SK-N-SH (cell line): ENCODE data around the gene AGXT2. TPM values are rescaled to one million over a fixed set of nuclear protein-coding genes. Genes with fewer than 3 reads are reported as not detected.

Source experiments
- CTCF ChIA-PET: fragments of 300-600, 350-600 bp; formaldehyde crosslinking; extraction: SDS; loops from one replicate; lab custom pipeline; 2021; lab: Yijun Ruan, JAX
- POLR2A ChIA-PET: fragments of 350-600 bp; sonication (Branson Sonifier 250); formaldehyde crosslinking; extraction: SDS; loops from one replicate; lab custom pipeline; 2020; ENCODE audit warnings: antibody characterized with exemption, inconsistent platforms; lab: Yijun Ruan, JAX
- DNase-seq: peaks from one replicate; pipeline ENCODE4 v3.0.0; 2012
- H2AFZ ChIP-seq: fragments of 200-600 bp; sonication (generic); 2 replicates; pipeline ENCODE4 v1.8.1; 2016; ENCODE audit warnings: antibody characterized with exemption, mild to moderate bottlenecking, low read depth
- H3F3A ChIP-seq: fragments of 200-600 bp; sonication (generic); replicated peaks from 2 replicates; pipeline ENCODE3; 2016; ENCODE audit warnings: antibody characterized with exemption, mild to moderate bottlenecking; ENCODE audit not compliant: insufficient read depth
- H3K27ac ChIP-seq, 2 experiments: fragments of 200-500 bp in 1 of 2; fragments of 200-600 bp in 1 of 2; sonication (Bioruptor generic) in 1 of 2; sonication (generic), shearing (Covaris generic) in 1 of 2; 2 replicates each; pipeline versions ENCODE4 v1.5.1 to v1.6.1; 2014 to 2016; ENCODE audit warnings: low read depth in 2 of 2, inconsistent platforms in 1 of 2, low read length in 1 of 2, mild to moderate bottlenecking in 1 of 2, mixed read lengths in 1 of 2
- H3K27me3 ChIP-seq: fragments of 200-600 bp; sonication (generic), shearing (Covaris generic); 2 replicates; pipeline ENCODE4 v1.6.1; 2016; ENCODE audit warnings: mixed run types; ENCODE audit not compliant: insufficient read depth
- H3K36me3 ChIP-seq, 2 experiments: fragments of 200-500 bp in 1 of 2; fragments of 200-600 bp in 1 of 2; sonication (Bioruptor generic) in 1 of 2; sonication (generic) in 1 of 2; replicated peaks in 1 of 2; 2 replicates each; pipeline versions ENCODE3 to v1.5.1; 2014 to 2016; ENCODE audit warnings: low read length in 1 of 2, mild to moderate bottlenecking in 1 of 2; ENCODE audit not compliant: insufficient read depth in 2 of 2, control insufficient read depth in 1 of 2
- H3K4me1 ChIP-seq, 2 experiments: fragments of 200-500 bp in 1 of 2; fragments of 200-600 bp in 1 of 2; sonication (Bioruptor generic) in 1 of 2; sonication (generic), shearing (Covaris generic) in 1 of 2; 2 replicates each; pipeline versions ENCODE4 v1.5.1 to v1.6.1; 2014 to 2016; ENCODE audit warnings: low read depth in 1 of 2, low read length in 1 of 2, mixed run types in 1 of 2; ENCODE audit not compliant: insufficient read depth in 2 of 2, control insufficient read depth in 1 of 2
- H3K4me2 ChIP-seq: fragments of 200-600 bp; sonication (generic), shearing (Covaris generic); 2 replicates; pipeline ENCODE4 v1.6.1; 2017; ENCODE audit warnings: mixed run types
- H3K4me3 ChIP-seq, 2 experiments: fragments of 200-500 bp in 1 of 2; fragments of 200-600 bp in 1 of 2; sonication (Bioruptor generic) in 1 of 2; sonication (generic), shearing (Covaris generic) in 1 of 2; 2 replicates each; pipeline versions ENCODE4 v1.5.1 to v1.8.1; 2014 to 2016; ENCODE audit warnings: low read depth in 2 of 2, inconsistent platforms in 1 of 2, low read length in 1 of 2, mild to moderate bottlenecking in 1 of 2, mixed read lengths in 1 of 2, moderate library complexity in 1 of 2
- H3K79me2 ChIP-seq: fragments of 200-600 bp; sonication (generic); 2 replicates; pipeline ENCODE4 v1.8.1; 2017; ENCODE audit warnings: mild to moderate bottlenecking; ENCODE audit not compliant: insufficient read depth
- H3K9ac ChIP-seq: fragments of 200-600 bp; sonication (generic); 2 replicates; pipeline ENCODE4 v1.6.1; 2017; ENCODE audit warnings: mixed run types
- H3K9me2 ChIP-seq: fragments of 200-600 bp; sonication (generic); 2 replicates; pipeline ENCODE4 v1.6.1; 2017; ENCODE audit warnings: mixed run types
- H3K9me3 ChIP-seq: fragments of 200-600 bp; sonication (generic); 2 replicates; pipeline ENCODE4 v1.6.1; 2017; ENCODE audit warnings: mixed run types, mild to moderate bottlenecking, moderate library complexity
- H4K20me1 ChIP-seq: fragments of 200-600 bp; sonication (generic); 2 replicates; pipeline ENCODE4 v1.6.1; 2017; ENCODE audit warnings: mild to moderate bottlenecking, mixed run types; ENCODE audit not compliant: insufficient read depth
- CHD2 ChIP-seq: fragments of 150-350 bp; IDR thresholded peaks from 2 replicates; pipeline ENCODE4 v1.6.1; 2018; ENCODE audit warnings: low read length; ENCODE audit not compliant: partially characterized antibody
- ELF1 ChIP-seq: IDR thresholded peaks from 2 replicates; pipeline ENCODE4 v1.4.0; 2012
- EP300 ChIP-seq, 2 experiments: IDR thresholded peaks; 2 replicates each; pipeline versions ENCODE4 v1.4.0 to v1.6.1; 2012; ENCODE audit warnings: borderline replicate concordance in 1 of 2, low read depth in 1 of 2, low read length in 1 of 2
- FOXJ3 ChIP-seq: sonication (generic); formaldehyde crosslinking; IDR thresholded peaks from 2 replicates; pipeline ENCODE4 v1.5.1; 2020; ENCODE audit warnings: mild to moderate bottlenecking, missing genetic modification reagents
- FOXM1 ChIP-seq: IDR thresholded peaks from 2 replicates; pipeline ENCODE4 v1.4.0; 2012; ENCODE audit warnings: low read depth, mild to moderate bottlenecking
- MEF2A ChIP-seq: IDR thresholded peaks from 2 replicates; pipeline ENCODE4 v1.4.0; 2012; ENCODE audit warnings: low read depth, borderline replicate concordance
- POLR2AphosphoS5 ChIP-seq: IDR thresholded peaks from 2 replicates; pipeline ENCODE4 v1.6.1; 2012; ENCODE audit warnings: low read depth, low read length
- RFX5 ChIP-seq: IDR thresholded peaks from 2 replicates; pipeline ENCODE4 v1.6.1; 2012; ENCODE audit warnings: mild to moderate bottlenecking, improper control_type of control experiment, low read length
- RXRA ChIP-seq: IDR thresholded peaks from 2 replicates; pipeline ENCODE4 v1.4.0; 2012; ENCODE audit warnings: low read depth, mild to moderate bottlenecking, borderline replicate concordance
- SIN3A ChIP-seq: IDR thresholded peaks from 2 replicates; pipeline ENCODE4 v1.6.1; 2012; ENCODE audit warnings: low read depth, mild to moderate bottlenecking, low read length, moderate library complexity, borderline replicate concordance
- SMC3 ChIP-seq: IDR thresholded peaks from 2 replicates; pipeline ENCODE4 v1.6.1; 2012; ENCODE audit warnings: low read depth, low read length, improper control_type of control experiment
- TCF12 ChIP-seq: IDR thresholded peaks from 2 replicates; pipeline ENCODE4 v1.4.0; 2012
- WGBS: methylation state at CpG from one replicate; pipeline ENCODE4 v1.1.6; 2017; ENCODE audit warnings: low lambda C conversion rate; 5-methylcytosine and 5-hydroxymethylcytosine counted together
- polyA plus RNA-seq, 3 experiments: library from polyadenylated mRNA; depleted of rRNA; stranded (reverse); fragments of >200 nt; gene quantifications; 2 replicates each; pipeline ENCODE4 v1.2.3, GENCODE V29; 2012
- TF ChIP-seq, protein P1 (sequence below): fragments of 150-350 bp; IDR thresholded peaks from 2 replicates; pipeline ENCODE4 v1.6.1; 2016; ENCODE audit warnings: mild to moderate bottlenecking, low read depth, low read length
- TF ChIP-seq, protein P2 (sequence below): IDR thresholded peaks from 2 replicates; pipeline ENCODE4; 2012
- TF ChIP-seq, protein P3 (sequence below): IDR thresholded peaks from 2 replicates; pipeline ENCODE4 v1.4.0; 2012; ENCODE audit warnings: low read depth, borderline replicate concordance
- TF ChIP-seq, protein P4 (sequence below): IDR thresholded peaks from 2 replicates; pipeline ENCODE4 v1.6.1; 2012; ENCODE audit warnings: mild to moderate bottlenecking, low read depth, low read length, moderate library complexity

AGXT2 gene
- polyA plus RNA-seq, 1 of the 3 experiments (the other 2 are of a cell fraction): not detected

DNA sequence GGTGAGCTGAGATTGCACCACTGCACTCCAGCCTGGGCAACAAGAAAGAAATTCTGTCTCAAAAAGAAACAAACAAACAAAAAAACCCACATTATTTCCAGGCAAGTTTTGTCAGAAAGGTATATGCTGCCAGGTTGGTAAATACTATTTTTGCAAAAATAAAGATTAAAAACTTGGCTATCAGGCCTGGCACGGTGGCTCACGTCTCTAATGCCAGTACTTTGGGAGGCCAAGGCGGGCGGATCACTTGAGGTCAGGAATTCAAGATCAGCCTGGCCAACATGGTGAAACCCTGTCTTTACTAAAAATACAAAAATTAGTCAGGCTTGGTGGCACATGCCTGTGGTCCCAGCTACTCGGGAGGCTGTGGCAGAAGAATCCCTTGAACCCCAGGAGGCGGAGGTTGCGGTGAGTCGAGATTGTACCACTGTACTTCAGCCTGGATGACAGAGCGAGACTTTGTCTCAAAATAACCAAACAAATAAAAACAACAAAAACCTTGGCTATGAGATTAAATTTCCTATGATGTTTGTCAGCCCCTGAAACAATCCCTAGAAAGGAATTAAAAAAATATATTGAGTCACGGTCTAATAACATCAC, 22.7 kb downstream of the AGXT2 start:
- no peak overlapping the region for H3K4me2 ChIP-seq

DNA sequence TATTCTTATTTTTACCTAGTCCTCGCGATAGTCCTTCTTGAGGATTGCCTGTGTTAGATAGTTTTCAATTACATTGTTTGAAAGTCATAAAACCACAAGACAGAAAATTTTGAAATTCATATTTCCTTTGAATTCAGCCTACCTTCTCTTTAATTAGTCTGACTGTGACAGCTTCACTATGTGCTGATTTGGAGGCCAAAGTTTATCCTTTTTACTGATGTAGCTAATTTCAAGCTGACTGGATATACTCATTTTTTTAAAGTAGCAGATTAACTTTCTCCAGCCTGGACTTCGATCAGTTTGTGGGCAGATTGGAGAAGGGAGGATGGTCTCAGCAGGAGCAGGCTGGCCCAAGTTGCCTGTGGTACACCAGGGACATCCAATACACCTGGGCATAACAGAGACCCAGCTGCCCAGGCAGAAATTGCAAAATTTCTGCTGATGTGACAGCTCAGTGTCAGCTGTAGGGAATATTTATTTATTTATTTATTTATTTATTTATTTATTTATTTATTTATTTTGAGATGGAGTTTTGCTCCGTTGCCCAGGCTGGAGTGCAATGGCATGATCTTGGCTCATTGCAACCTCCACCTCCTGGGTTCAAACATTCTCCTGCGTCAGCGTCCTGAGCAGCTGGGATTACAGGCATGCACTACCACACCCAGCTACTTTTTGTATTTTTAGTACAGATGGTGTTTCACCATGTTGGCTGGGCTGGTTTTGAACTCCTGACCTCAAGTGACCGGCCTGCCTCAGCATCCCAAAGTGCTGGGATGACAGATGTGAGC, 24.2 kb downstream of the AGXT2 start:
- no peaks in the 10 kb centered on the region for H3K9me2 ChIP-seq
- no peaks in the 10 kb centered on the region for H3F3A ChIP-seq
- H3K4me2 ChIP-seq: no peak overlapping the region
- no peaks in the 10 kb centered on the region for H3K36me3 ChIP-seq
- ChIA-PET CTCF (no interaction called here), POLR2A (no interaction called here)
- H3K9ac ChIP-seq: no peak overlapping the region
- H3K4me1 ChIP-seq: no peaks in the 10 kb centered on the region
- DNase-seq: no peak
- H3K4me3 ChIP-seq: no peak overlapping the region
- no peaks in the 10 kb centered on the region for H4K20me1 ChIP-seq
- H3K79me2 ChIP-seq: no peaks in the 10 kb centered on the region
- H3K9me3 ChIP-seq: no peaks in the 10 kb centered on the region
- peaks cover 5% of the 10 kb centered on the region; the same call in 1 of the 2 replicates for H3K27me3 ChIP-seq
- WGBS: 43% methylated on average over 7 of the region's 7 CpGs
- no peak overlapping the region for H3K27ac ChIP-seq
- no peak overlapping the region for H2AFZ ChIP-seq
- TF ChIP-seq MEF2A (no peak), FOXJ3 (CRISPR knock-in tag) (no peak), POLR2AphosphoS5 (no peak), ELF1 (no peak), FOXM1 (no peak), TCF12 (no peak), SIN3A (no peak), CHD2 (no peak), EP300 (IDR thresholded peaks at IDR 0.05; ENCODE audit: borderline replicate concordance in 1 of 2, low read depth in 1 of 2, low read length in 1 of 2) (no peak), SMC3 (no peak)
- TF ChIP-seq, protein P1, sequence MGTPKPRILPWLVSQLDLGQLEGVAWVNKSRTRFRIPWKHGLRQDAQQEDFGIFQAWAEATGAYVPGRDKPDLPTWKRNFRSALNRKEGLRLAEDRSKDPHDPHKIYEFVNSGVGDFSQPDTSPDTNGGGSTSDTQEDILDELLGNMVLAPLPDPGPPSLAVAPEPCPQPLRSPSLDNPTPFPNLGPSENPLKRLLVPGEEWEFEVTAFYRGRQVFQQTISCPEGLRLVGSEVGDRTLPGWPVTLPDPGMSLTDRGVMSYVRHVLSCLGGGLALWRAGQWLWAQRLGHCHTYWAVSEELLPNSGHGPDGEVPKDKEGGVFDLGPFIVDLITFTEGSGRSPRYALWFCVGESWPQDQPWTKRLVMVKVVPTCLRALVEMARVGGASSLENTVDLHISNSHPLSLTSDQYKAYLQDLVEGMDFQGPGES: no peak
- TF ChIP-seq, protein P2, sequence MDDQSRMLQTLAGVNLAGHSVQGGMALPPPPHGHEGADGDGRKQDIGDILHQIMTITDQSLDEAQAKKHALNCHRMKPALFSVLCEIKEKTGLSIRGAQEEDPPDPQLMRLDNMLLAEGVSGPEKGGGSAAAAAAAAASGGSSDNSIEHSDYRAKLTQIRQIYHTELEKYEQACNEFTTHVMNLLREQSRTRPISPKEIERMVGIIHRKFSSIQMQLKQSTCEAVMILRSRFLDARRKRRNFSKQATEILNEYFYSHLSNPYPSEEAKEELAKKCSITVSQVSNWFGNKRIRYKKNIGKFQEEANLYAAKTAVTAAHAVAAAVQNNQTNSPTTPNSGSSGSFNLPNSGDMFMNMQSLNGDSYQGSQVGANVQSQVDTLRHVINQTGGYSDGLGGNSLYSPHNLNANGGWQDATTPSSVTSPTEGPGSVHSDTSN: no peak
- TF ChIP-seq, protein P3, sequence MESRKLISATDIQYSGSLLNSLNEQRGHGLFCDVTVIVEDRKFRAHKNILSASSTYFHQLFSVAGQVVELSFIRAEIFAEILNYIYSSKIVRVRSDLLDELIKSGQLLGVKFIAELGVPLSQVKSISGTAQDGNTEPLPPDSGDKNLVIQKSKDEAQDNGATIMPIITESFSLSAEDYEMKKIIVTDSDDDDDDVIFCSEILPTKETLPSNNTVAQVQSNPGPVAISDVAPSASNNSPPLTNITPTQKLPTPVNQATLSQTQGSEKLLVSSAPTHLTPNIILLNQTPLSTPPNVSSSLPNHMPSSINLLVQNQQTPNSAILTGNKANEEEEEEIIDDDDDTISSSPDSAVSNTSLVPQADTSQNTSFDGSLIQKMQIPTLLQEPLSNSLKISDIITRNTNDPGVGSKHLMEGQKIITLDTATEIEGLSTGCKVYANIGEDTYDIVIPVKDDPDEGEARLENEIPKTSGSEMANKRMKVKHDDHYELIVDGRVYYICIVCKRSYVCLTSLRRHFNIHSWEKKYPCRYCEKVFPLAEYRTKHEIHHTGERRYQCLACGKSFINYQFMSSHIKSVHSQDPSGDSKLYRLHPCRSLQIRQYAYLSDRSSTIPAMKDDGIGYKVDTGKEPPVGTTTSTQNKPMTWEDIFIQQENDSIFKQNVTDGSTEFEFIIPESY: no peak

More for the DNA sequence above, 22.7 kb downstream of the AGXT2 start:
- H3K4me1 ChIP-seq: no peaks in the 10 kb centered on the region
- 67% methylated on average over 10 of the region's 10 CpGs for WGBS
- no peak overlapping the region for H3K4me3 ChIP-seq
- H2AFZ ChIP-seq: no peak overlapping the region
- TF ChIP-seq RXRA (no peak), RFX5 (no peak), CHD2 (no peak), ELF1 (no peak), MEF2A (no peak)
- TF ChIP-seq, protein P4, sequence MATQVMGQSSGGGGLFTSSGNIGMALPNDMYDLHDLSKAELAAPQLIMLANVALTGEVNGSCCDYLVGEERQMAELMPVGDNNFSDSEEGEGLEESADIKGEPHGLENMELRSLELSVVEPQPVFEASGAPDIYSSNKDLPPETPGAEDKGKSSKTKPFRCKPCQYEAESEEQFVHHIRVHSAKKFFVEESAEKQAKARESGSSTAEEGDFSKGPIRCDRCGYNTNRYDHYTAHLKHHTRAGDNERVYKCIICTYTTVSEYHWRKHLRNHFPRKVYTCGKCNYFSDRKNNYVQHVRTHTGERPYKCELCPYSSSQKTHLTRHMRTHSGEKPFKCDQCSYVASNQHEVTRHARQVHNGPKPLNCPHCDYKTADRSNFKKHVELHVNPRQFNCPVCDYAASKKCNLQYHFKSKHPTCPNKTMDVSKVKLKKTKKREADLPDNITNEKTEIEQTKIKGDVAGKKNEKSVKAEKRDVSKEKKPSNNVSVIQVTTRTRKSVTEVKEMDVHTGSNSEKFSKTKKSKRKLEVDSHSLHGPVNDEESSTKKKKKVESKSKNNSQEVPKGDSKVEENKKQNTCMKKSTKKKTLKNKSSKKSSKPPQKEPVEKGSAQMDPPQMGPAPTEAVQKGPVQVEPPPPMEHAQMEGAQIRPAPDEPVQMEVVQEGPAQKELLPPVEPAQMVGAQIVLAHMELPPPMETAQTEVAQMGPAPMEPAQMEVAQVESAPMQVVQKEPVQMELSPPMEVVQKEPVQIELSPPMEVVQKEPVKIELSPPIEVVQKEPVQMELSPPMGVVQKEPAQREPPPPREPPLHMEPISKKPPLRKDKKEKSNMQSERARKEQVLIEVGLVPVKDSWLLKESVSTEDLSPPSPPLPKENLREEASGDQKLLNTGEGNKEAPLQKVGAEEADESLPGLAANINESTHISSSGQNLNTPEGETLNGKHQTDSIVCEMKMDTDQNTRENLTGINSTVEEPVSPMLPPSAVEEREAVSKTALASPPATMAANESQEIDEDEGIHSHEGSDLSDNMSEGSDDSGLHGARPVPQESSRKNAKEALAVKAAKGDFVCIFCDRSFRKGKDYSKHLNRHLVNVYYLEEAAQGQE: no peak
- TF ChIP-seq, all 33 proteins: peak for 0
- POLR2A ChIA-PET: interaction anchor here (0.6 kb wide), 1 partner anchor 78 kb away, joined by 3 read pairs; no protein-coding TSS in a partner anchor
- H3K36me3 ChIP-seq: no peaks in the 10 kb centered on the region
- no peaks in the 10 kb centered on the region for H3F3A ChIP-seq
- no peaks in the 10 kb centered on the region for H4K20me1 ChIP-seq
- no peaks in the 10 kb centered on the region for H3K9me3 ChIP-seq
- no peaks in the 10 kb centered on the region for H3K9me2 ChIP-seq
- H3K27ac ChIP-seq: no peak overlapping the region
- H3K9ac ChIP-seq: no peak overlapping the region
- peaks cover 7% of the 10 kb centered on the region; the same call in 1 of the 2 replicates for H3K27me3 ChIP-seq
- no peaks in the 10 kb centered on the region for H3K79me2 ChIP-seq
- DNase-seq: no peak
- CTCF ChIA-PET: no interaction called here
